ENCODE measurements around the gene ADGRG6.

DNA sequence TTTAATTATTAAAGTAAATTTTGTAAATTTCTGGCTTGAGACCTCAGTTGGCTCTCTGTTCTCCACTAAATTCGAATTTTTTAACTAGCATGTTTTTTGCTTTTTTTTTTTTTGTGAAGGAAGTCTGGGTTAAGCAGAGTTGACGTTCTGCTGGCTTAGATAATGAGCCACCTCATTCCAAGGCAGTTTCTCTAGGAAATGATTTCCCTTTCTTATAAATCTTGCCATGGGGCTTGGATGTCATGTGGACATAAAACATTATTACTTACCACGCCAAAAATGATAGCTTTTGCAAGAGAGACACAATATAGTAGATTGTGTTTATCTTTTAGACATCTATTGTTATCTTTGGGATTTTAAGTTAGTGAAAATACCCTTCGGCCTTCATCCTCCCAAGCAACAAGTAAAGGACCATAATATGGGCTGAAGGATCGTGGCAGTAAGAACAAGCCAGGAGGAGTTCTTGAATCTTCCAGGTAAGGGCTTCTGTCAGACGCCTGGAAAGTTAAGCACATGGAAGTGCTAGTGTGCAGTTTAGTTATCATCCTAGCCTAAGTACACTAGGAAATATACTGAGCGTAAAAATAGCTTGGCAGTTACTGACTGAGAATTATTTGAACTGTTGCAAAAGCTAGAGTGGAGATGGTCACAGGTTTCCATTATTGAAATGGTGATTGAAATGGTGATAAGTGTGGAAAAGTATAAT is 30.7 kb downstream of the ADGRG6 start:
- no peak for TF ChIP-seq SRF (IDR thresholded peaks at IDR 0.05; ENCODE audit: low read depth, low read length)
- TF ChIP-seq, protein P1, sequence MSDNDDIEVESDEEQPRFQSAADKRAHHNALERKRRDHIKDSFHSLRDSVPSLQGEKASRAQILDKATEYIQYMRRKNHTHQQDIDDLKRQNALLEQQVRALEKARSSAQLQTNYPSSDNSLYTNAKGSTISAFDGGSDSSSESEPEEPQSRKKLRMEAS (IDR thresholded peaks at IDR 0.05), result no peak
- no peak for TF ChIP-seq RAD21 (IDR thresholded peaks at IDR 0.05 in 1 of 2, conservative IDR thresholded peaks at IDR 0.05 in 1 of 2; ENCODE audit: low read depth in 2 of 2, low read length in 2 of 2)
- no peak for TF ChIP-seq POLR2AphosphoS5 (IDR thresholded peaks at IDR 0.05; ENCODE audit: low read depth, low read length)
- TF ChIP-seq, protein P2, sequence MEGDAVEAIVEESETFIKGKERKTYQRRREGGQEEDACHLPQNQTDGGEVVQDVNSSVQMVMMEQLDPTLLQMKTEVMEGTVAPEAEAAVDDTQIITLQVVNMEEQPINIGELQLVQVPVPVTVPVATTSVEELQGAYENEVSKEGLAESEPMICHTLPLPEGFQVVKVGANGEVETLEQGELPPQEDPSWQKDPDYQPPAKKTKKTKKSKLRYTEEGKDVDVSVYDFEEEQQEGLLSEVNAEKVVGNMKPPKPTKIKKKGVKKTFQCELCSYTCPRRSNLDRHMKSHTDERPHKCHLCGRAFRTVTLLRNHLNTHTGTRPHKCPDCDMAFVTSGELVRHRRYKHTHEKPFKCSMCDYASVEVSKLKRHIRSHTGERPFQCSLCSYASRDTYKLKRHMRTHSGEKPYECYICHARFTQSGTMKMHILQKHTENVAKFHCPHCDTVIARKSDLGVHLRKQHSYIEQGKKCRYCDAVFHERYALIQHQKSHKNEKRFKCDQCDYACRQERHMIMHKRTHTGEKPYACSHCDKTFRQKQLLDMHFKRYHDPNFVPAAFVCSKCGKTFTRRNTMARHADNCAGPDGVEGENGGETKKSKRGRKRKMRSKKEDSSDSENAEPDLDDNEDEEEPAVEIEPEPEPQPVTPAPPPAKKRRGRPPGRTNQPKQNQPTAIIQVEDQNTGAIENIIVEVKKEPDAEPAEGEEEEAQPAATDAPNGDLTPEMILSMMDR (IDR thresholded peaks at IDR 0.05; ENCODE audit: control extremely low read depth in 1 of 3, insufficient read depth in 1 of 3, low read depth in 1 of 3, low read length in 3 of 3), result no peak

All from H1 (cell line).